ENCODE results near the gene PPP1R26. TPM values are rescaled to one million over a fixed set of nuclear protein-coding genes. Genes with fewer than 3 reads are reported as not detected.
A peak's percentile ranks its signal among the peaks of the same experiment; 100 is the strongest.

The PPP1R26 gene
- total and polyA plus RNA-seq, 2 of the 4 experiments (the other 2 are of a cell fraction), result 3.8 to 5.6 TPM

- no peak overlapping the region for H3K27ac ChIP-seq (ENCODE audit: insufficient read depth, low read length)
- no peak for ATAC-seq (ENCODE audit: low read depth)
- H4K20me1 ChIP-seq (ENCODE audit: insufficient read depth, low read length), result no peaks in the 10 kb centered on the region
- no peak overlapping the region for H3K4me3 ChIP-seq (ENCODE audit: insufficient read depth, low read depth, low read length)
- no peak overlapping the region for H3K9ac ChIP-seq (ENCODE audit: low read depth, low read length)
- H2AK5ac ChIP-seq (ENCODE audit: low read depth, low read length), result no peak overlapping the region
- dilution Hi-C loops (cut with HindIII; ENCODE audit: low sequenced_read_pairs, unreplicated experiment), result no loop called here
- TF ChIP-seq MAZ (IDR thresholded peaks at IDR 0.05; ENCODE audit: borderline replicate concordance, low read depth, low read length) (no peak), CTCF (conservative IDR thresholded peaks at IDR 0.05; ENCODE audit: low read depth, low read length) (no peak), SMC3 (IDR thresholded peaks at IDR 0.05; ENCODE audit: low read depth, low read length) (no peak), POLR2A (IDR thresholded peaks at IDR 0.05; ENCODE audit: low read depth, low read length) (no peak)
- intact Hi-C loops (cut with micrococcal nuclease), result no loop called here
- H3K18ac ChIP-seq (ENCODE audit: low read depth, low read length), result no peak overlapping the region
- in situ Hi-C loops (cut with MboI; ENCODE audit: low sequenced_read_pairs), result no loop called here
- ChIA-PET POLR2A (ENCODE audit: unreplicated experiment) (no interaction called here), CTCF (no interaction called here)
- H3K23ac ChIP-seq (ENCODE audit: low read depth, low read length), result no peak overlapping the region
- H2AK9ac ChIP-seq (replicated peaks; ENCODE audit: low read depth, low read length, poor library complexity), result peak overlapping the region; percentile 12
- no peak overlapping the region; the same call in 1 of the 2 replicates for H3K14ac ChIP-seq (replicated peaks; ENCODE audit: low read depth, low read length)
- no peak overlapping the region for H3K4me2 ChIP-seq (ENCODE audit: low read depth, low read length)
- H4K5ac ChIP-seq (ENCODE audit: low read depth, low read length), result no peak overlapping the region
- DNase-seq, result peak; percentile 15
- H3K9me3 ChIP-seq (ENCODE audit: control insufficient read depth, insufficient read depth, low read length), result no peaks in the 10 kb centered on the region
- no peaks in the 10 kb centered on the region for H3K79me1 ChIP-seq (ENCODE audit: low read depth in 1 of 2, low read length in 2 of 2)
- H2BK120ac ChIP-seq (ENCODE audit: low read depth, low read length), result no peak overlapping the region
- no TSS peak for BruUV-seq (replicated peaks)
- H2BK5ac ChIP-seq (ENCODE audit: low read depth, low read length, poor library complexity, severe bottlenecking), result no peak overlapping the region
- H3K36me3 ChIP-seq (ENCODE audit: control insufficient read depth, insufficient read depth, low read length), result no peaks in the 10 kb centered on the region
- no peak overlapping the region for H3K56ac ChIP-seq (ENCODE audit: extremely low read depth, insufficient read depth, low read length)
- H2BK15ac ChIP-seq (ENCODE audit: low read depth, low read length), result no peak overlapping the region; the same call in 2 of the 3 replicates
- H3K4ac ChIP-seq (ENCODE audit: low read depth, low read length), result no peak overlapping the region
- H3K9me1 ChIP-seq (ENCODE audit: insufficient read depth, low read length), result no peaks in the 10 kb centered on the region; the same call in 1 of the 2 replicates
- no peak overlapping the region for H4K8ac ChIP-seq (ENCODE audit: low read depth in 2 of 2, low read length in 2 of 2)
- no peak overlapping the region for H2BK20ac ChIP-seq (ENCODE audit: low read depth, low read length)
- peak overlapping the region; percentile 40 for H2AFZ ChIP-seq (replicated peaks; ENCODE audit: low read length, poor library complexity)
- no peaks in the 10 kb centered on the region for H3K27me3 ChIP-seq (ENCODE audit: control insufficient read depth, insufficient read depth, low read length)
- peaks cover 4% of the 10 kb centered on the region; the same call in 1 of the 2 replicates for H3K4me1 ChIP-seq (ENCODE audit: control insufficient read depth, insufficient read depth, low read length)
- 45% methylated on average over 8 of the region's 23 CpGs; no CpG with 5 or more reads in 1 of the 2 experiments for WGBS, 2 experiments (ENCODE audit: extremely low coverage in 2 of 2, insufficient read length in 1 of 2)
- H4K91ac ChIP-seq (ENCODE audit: insufficient read depth, low read depth, low read length), result no peak overlapping the region
These were observed 7.6 kb upstream of the PPP1R26 start for GRCh38 chr9:135471791-135472640.
